ENCODE data around the gene OR14I1. TPM values are rescaled to one million over a fixed set of nuclear protein-coding genes. Genes with fewer than 3 reads are reported as not detected.

The OR14I1 gene
- total RNA-seq, 1 donor, result not detected

- no peak for DNase-seq (ENCODE audit: low read depth)
- H3K4me3 ChIP-seq (ENCODE audit: low read depth, low read length), result no peak overlapping the region
- TF ChIP-seq, protein P1, sequence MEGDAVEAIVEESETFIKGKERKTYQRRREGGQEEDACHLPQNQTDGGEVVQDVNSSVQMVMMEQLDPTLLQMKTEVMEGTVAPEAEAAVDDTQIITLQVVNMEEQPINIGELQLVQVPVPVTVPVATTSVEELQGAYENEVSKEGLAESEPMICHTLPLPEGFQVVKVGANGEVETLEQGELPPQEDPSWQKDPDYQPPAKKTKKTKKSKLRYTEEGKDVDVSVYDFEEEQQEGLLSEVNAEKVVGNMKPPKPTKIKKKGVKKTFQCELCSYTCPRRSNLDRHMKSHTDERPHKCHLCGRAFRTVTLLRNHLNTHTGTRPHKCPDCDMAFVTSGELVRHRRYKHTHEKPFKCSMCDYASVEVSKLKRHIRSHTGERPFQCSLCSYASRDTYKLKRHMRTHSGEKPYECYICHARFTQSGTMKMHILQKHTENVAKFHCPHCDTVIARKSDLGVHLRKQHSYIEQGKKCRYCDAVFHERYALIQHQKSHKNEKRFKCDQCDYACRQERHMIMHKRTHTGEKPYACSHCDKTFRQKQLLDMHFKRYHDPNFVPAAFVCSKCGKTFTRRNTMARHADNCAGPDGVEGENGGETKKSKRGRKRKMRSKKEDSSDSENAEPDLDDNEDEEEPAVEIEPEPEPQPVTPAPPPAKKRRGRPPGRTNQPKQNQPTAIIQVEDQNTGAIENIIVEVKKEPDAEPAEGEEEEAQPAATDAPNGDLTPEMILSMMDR (IDR thresholded peaks at IDR 0.05; ENCODE audit: insufficient read depth, low read depth, low read length), result no peak
Measured at GRCh38 chr1:248737457-248737856, 34.9 kb upstream of the OR14I1 start.

- TF ChIP-seq, protein P1 (IDR thresholded peaks at IDR 0.05; ENCODE audit: insufficient read depth, low read depth, low read length), result no peak
- DNase-seq (ENCODE audit: low read depth), result no peak
- no peak overlapping the region for H3K4me3 ChIP-seq (ENCODE audit: low read depth, low read length)
Measured at GRCh38 chr1:248736977-248737376, 34.4 kb upstream of the OR14I1 start.

- no peak for DNase-seq (ENCODE audit: low read depth)
- TF ChIP-seq, protein P1 (IDR thresholded peaks at IDR 0.05; ENCODE audit: insufficient read depth, low read depth, low read length), result no peak
- no peak overlapping the region for H3K4me3 ChIP-seq (ENCODE audit: low read depth, low read length)
Measured at GRCh38 chr1:248733566-248733965, 31.0 kb upstream of the OR14I1 start.

DNA sequence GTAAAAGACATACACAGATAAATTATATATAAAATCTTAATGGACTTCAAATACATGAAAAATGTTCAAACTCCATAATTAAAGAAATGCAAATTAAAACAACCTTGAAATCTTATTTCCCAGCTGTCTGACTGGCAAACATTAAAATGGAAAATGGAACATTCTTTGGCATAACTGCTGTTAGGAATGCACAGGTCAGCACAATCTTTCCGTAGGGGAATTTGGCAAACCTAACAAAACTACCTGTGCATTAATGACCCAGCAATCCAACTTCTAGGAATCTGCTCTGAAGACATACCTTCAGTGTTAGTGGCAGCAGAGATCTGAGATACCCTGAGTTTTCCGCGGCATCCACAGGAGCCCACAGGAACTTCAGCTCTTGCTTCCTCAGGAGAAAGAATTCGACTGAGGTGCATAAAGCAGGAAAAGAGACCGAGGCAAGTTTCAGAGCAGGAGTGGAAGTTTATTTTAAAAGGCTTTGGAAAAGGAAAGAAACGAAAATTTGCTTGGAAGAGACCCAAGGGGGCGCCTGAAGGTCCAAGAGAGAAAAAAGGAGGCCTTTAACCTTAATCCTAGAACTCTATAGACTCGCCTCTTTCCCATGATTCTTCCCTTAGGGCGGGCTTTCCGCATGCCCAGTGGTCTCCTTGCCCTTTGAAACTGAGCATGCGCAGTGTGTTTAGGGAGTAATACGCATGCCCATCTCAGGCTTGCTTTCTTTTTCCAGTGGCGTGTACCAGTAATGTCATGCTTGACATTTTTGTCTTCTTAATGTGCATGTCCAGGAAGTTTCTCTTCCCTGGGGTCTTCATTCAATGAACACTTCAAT, 28.2 kb upstream of the OR14I1 start:
- no peak overlapping the region for H3K4me3 ChIP-seq (ENCODE audit: low read depth, low read length)
- TF ChIP-seq, protein P1 (IDR thresholded peaks at IDR 0.05; ENCODE audit: insufficient read depth, low read depth, low read length), result no peak
- no peak for DNase-seq (ENCODE audit: low read depth)

DNA sequence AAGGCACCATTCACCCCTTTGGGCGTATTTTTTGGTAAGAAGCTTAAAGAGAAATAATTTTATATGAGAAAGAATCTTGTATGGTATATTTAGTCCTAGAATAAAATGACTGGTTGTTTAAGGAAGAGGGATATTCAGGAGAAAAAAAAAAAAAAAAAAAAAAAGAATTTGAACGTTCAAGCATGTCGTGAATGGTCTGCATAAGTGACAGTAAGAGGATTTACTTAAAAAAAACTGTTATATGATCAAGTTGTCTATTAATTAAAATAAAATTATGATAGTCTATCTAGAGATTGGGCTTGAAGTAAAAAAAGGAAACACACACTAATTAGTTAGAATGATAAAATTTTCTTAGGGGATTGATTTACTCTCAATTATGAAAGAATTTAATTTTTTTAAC, 11.7 kb upstream of the OR14I1 start:
- TF ChIP-seq, protein P1 (IDR thresholded peaks at IDR 0.05; ENCODE audit: insufficient read depth, low read depth, low read length), result no peak
- no peak for DNase-seq (ENCODE audit: low read depth)
- H3K4me3 ChIP-seq (ENCODE audit: low read depth, low read length), result no peak overlapping the region

DNA sequence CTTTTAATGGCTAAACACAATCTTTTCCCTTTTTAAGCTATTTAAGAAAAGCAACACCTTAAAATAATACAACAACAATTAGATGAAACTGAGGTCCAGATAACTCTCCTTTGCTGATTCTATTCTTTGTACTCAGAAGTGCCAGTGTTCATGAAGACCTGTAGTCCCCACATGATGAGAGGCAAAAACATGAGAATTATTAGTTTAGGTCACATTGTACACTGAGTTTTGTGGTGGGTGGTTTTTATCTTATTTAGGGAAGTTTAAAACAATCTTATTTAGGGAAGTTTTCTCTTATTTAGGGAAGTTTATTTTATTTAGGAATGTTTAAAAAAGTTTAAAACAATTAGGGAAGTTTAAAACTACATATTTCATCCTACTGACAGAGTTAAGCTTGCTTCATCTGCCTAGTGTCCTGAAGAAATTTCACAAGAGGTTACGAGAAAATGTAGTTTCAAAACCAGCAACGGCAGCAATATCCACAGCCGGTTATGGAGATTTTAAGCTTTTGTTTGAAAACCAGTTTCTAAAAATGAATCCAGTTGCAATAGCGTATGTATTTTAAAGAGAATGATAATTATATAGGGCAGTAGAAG, 7.8 kb upstream of the OR14I1 start:
- TF ChIP-seq, protein P1 (IDR thresholded peaks at IDR 0.05; ENCODE audit: insufficient read depth, low read depth, low read length), result no peak
- H3K4me3 ChIP-seq (ENCODE audit: low read depth, low read length), result no peak overlapping the region
- no peak for DNase-seq (ENCODE audit: low read depth)

Data from fibroblast of villous mesenchyme (primary cell).